Right atrium auricular region (tissue), 2 donors: ENCODE measurements around the gene C1orf141. TPM values are rescaled to one million over a fixed set of nuclear protein-coding genes. Genes with fewer than 3 reads are reported as not detected.

Experiments
- DNase-seq: peaks from one replicate; pipeline ENCODE4 v3.0.0-alpha.2; 2019; ENCODE audit warnings: low spot score
- H3K27ac ChIP-seq, 2 donors: fragments of 200-600 bp; sonication (generic); 1 replicate in 1 of 2; 2 replicates in 1 of 2; pipeline ENCODE4 v1.5.1; 2016 to 2019
- H3K27me3 ChIP-seq, 2 donors: fragments of 200-600 bp; sonication (generic); one replicate each; pipeline versions ENCODE4 v1.5.1 to v1.6.0; 2017 to 2019
- H3K36me3 ChIP-seq: fragments of 200-600 bp; sonication (generic); one replicate; pipeline ENCODE4 v1.5.1; 2016
- H3K4me1 ChIP-seq, 2 donors: fragments of 200-600 bp; sonication (generic); one replicate each; pipeline versions ENCODE4 v1.5.1 to v1.6.0; 2017 to 2019
- H3K4me3 ChIP-seq, 2 donors: fragments of 200-600 bp; sonication (generic); 1 replicate in 1 of 2; 2 replicates in 1 of 2; pipeline ENCODE4 v1.5.1; 2017 to 2019; ENCODE audit warnings: mild to moderate bottlenecking in 1 of 2, moderate library complexity in 1 of 2
- H3K9me3 ChIP-seq, 2 donors: fragments of 200-600 bp; sonication (generic); one replicate each; pipeline ENCODE4 v1.5.1; 2019
- total RNA-seq, 2 donors: library from RNA; depleted of rRNA; stranded (reverse); fragments of >200 nt; gene quantifications; one replicate each; pipeline ENCODE4 v1.1.0, GENCODE V29; 2016
- TF ChIP-seq, protein P1 (sequence below), 2 donors: fragments of 200-600 bp; sonication (generic); IDR thresholded peaks; one replicate each; pipeline ENCODE4 v1.5.1; 2019; ENCODE audit warnings: antibody characterized with exemption in 2 of 2

Gene C1orf141
- total RNA-seq, 2 donors from 2014 or later: not detected

DNA sequence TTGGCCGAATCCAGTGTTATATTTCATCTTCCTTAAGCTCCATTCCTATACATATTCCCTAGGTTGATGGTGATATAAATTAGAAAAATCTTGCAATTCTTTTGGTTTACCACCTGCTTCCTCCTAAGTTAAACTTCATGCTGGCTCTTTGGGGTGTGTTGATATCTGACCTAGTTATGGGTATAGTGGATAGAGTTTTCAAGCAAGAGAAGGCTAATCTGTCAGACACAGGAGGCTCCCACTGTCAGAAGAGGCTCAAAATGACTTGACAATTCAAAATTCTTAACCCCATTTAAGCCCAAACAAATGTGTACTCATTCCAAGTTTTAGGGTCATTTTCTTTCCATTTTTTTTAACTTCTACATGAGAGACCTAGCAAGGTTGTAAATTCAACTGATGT lies 72.4 kb downstream of the C1orf141 start:
- Histone ChIP-seq H3K27ac (no peak overlapping the region), H3K36me3 (no peaks in the 10 kb centered on the region), H3K27me3 (no peaks in the 10 kb centered on the region), H3K4me1 (no peaks in the 10 kb centered on the region), H3K4me3 (no peak overlapping the region), H3K9me3 (peaks cover 0 to 2% of the 10 kb centered on the region in 2 donors)
- no peak for DNase-seq
- TF ChIP-seq, protein P1, sequence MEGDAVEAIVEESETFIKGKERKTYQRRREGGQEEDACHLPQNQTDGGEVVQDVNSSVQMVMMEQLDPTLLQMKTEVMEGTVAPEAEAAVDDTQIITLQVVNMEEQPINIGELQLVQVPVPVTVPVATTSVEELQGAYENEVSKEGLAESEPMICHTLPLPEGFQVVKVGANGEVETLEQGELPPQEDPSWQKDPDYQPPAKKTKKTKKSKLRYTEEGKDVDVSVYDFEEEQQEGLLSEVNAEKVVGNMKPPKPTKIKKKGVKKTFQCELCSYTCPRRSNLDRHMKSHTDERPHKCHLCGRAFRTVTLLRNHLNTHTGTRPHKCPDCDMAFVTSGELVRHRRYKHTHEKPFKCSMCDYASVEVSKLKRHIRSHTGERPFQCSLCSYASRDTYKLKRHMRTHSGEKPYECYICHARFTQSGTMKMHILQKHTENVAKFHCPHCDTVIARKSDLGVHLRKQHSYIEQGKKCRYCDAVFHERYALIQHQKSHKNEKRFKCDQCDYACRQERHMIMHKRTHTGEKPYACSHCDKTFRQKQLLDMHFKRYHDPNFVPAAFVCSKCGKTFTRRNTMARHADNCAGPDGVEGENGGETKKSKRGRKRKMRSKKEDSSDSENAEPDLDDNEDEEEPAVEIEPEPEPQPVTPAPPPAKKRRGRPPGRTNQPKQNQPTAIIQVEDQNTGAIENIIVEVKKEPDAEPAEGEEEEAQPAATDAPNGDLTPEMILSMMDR (IDR thresholded peaks at IDR 0.05): no peak

DNA sequence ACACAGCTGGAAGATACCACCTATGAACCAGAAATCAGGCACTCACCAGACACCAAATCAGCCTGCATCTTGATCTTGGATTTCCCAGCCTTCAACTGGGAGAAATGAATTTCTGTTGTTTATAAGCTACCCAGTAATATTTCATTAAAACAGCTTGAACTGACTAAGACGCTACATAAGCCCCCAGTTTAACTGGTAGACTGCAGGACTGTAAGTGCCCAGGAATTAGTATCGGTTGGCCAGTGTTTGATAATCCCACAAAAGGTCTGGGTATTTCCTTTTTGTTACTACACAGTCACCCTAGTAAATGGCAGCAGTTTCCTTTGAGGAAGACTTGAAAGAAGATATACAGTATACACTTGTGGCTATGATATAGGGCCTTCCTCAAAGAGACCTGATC lies 73.5 kb downstream of the C1orf141 start:
- Histone ChIP-seq H3K9me3 (no peaks in the 10 kb centered on the region), H3K4me3 (no peak overlapping the region), H3K36me3 (no peaks in the 10 kb centered on the region), H3K27me3 (no peaks in the 10 kb centered on the region), H3K4me1 (no peaks in the 10 kb centered on the region), H3K27ac (no peak overlapping the region)
- no peak for DNase-seq
- TF ChIP-seq, protein P1 (IDR thresholded peaks at IDR 0.05): no peak

DNA sequence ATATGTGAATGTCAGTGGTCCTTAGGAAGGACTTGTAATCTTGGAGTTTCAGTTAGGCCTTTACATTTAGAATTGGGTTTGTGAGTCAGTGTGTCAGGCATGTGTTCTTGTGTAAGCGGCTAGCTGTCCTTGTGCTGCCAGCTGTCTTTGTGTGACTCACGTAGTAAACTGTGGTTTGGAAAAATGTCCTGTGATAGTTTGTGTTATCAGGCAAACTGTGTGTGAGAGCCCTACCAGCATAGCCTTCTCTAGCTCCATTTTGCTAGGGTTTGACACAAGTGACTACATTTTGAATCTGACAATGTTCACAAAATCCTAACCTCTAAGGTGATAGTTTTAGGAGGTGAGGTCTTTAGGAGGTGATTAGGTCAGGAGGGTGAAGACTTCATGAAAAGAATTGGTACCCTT lies 74.0 kb downstream of the C1orf141 start:
- no peaks in the 10 kb centered on the region for H3K9me3 ChIP-seq
- no peak overlapping the region for H3K4me3 ChIP-seq
- no peak for DNase-seq
- no peak overlapping the region for H3K27ac ChIP-seq
- H3K36me3 ChIP-seq: no peaks in the 10 kb centered on the region
- H3K27me3 ChIP-seq: no peaks in the 10 kb centered on the region
- TF ChIP-seq, protein P1 (IDR thresholded peaks at IDR 0.05): no peak
- no peaks in the 10 kb centered on the region for H3K4me1 ChIP-seq

DNA sequence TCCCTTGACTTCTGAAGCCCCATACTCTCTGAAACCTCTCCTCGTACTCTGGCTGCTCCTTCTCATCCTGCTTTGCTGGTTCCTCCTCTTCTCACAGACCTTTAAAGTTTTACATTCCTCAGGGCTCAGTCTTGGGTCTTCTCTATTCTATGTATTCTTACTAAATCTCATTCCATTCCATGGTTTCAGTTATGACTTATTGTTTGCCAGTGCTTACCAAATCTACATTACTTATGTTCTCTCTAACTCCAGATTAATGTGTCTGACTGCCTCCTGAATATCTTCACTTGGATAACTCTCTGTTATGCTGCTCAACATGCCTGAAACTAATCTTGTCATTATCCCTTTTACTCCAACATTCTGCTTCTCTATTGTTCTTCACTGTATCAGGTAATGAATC lies 75.4 kb downstream of the C1orf141 start:
- TF ChIP-seq, protein P1 (IDR thresholded peaks at IDR 0.05): no peak
- Histone ChIP-seq H3K4me1 (no peaks in the 10 kb centered on the region), H3K27ac (no peak overlapping the region), H3K36me3 (no peaks in the 10 kb centered on the region), H3K27me3 (no peaks in the 10 kb centered on the region), H3K9me3 (no peaks in the 10 kb centered on the region), H3K4me3 (no peak overlapping the region)
- no peak for DNase-seq

DNA sequence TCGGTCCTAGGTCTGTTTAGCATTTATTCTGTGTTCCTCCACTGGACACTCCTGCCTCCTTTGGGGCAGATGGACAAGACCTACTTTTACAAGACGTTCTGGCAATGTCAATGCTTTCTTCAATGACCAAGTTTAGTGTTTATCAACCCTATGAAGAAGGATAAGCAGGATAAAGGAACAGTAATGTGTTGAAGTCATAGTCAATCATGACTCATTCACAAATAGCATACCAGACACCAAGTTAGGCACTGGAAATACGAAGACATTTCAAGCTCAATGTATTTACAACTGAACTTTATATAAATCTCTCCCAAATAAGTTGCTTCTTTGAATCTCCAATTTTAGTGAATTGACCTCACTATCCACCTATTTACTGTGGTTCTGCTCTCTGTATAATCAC lies 76.0 kb downstream of the C1orf141 start:
- Histone ChIP-seq H3K27ac (no peak overlapping the region), H3K4me3 (no peak overlapping the region), H3K27me3 (no peaks in the 10 kb centered on the region), H3K36me3 (no peaks in the 10 kb centered on the region), H3K4me1 (no peaks in the 10 kb centered on the region), H3K9me3 (no peaks in the 10 kb centered on the region)
- DNase-seq: no peak
- TF ChIP-seq, protein P1 (IDR thresholded peaks at IDR 0.05): no peak

DNA sequence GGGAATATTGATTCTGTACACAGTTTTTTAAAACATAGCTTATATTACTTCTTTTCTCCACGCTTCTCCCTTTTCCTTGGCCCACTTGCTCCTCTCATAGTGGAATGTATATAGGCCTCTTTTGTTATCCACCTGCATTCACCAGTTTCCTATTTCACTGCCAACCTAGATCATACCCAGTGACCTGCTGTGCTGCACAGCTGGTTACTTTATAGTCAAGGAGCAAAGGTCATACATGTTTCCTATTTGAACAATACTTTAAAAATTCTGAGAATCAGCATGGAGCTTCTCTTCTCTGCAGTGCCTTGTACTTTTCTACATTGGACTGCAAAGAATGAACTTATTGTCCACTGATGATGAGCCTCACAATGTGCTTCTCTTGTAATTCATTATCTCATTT lies 76.5 kb downstream of the C1orf141 start:
- H3K9me3 ChIP-seq: no peaks in the 10 kb centered on the region
- TF ChIP-seq, protein P1 (IDR thresholded peaks at IDR 0.05): no peak
- no peaks in the 10 kb centered on the region for H3K4me1 ChIP-seq
- DNase-seq: no peak
- no peaks in the 10 kb centered on the region for H3K27me3 ChIP-seq
- no peak overlapping the region for H3K4me3 ChIP-seq
- no peaks in the 10 kb centered on the region for H3K36me3 ChIP-seq
- no peak overlapping the region for H3K27ac ChIP-seq
